HK-2 (cell line): ENCODE results near the gene RAPGEF5.

Experiments used
- DNase-seq: peaks from one replicate; pipeline ENCODE4 v3.0.0-alpha.2; 2018; ENCODE audit not compliant: unreplicated experiment

The RAPGEF5 gene

DNA sequence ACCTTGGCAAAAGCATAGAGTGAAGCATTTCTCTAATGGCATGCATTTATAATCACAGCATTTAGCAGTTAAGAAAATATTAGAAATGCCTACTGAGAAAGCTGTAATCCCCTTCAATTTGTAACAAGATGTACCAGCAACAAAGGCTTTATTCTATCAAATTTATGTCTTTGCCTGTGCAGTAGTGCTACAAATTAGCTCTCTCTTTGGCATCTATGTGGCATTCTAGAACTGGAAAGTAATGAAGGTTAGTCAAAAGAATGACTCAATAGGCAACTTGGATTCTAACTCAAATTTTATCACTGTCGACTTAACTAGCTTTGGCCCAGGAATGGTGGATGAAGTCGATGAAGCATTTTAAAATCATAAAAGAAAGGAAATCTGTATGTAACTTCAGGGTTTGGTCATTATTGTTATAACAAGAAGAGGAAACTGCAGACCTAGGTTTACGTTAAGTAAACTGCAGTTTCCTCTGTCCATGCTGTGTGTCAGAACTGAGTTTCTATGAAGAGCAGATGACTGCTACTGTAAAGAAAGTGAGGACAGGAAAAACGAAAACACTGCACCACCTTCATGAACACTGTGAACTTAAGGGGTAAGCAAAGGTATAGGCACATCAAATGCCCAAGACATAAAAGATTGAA, 140.0 kb downstream of the RAPGEF5 start:
- DNase-seq = no peak

GRCh38 chr7:22216309-22216708, 140.6 kb downstream of the RAPGEF5 start:
- no peak for DNase-seq

DNA sequence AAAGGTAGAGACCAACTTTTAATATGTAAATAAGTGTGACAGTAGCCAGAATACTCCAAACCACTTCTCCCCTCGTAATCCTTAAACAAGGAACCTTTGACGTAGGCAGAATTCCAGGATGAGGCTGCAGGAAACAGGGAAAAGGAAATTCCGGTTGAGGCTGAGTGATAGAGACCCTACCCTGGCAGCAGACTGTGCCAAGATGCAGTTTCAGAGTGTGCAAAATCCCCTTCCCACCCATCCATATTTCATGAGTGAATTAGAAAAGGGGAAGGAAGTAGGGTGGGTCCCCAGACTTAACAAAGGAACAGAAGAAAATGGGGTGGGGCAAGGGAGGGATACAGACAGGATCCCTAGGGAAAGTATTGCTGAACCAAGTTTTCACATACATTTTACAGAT, 143.0 kb downstream of the RAPGEF5 start:
- DNase-seq = no peak

GRCh38 chr7:22213081-22213480, 143.9 kb downstream of the RAPGEF5 start:
- no peak for DNase-seq

DNA sequence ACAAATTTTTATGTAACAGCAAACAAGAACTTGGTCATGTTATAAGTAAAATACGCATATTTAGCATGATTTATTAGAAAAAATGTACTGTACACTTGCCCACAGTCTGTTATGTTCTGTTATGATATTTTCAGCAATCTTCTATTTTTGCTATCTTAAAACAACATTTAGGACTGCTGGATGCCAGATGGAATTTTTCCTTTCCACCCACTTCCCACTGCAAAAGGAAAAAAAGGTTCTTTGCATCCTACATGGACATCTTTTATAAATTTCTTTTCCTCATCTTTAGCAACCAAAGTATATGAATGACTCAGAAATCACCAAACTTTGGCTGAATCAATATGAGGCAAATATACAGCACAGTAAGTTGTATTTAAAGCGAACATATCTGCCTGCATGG, 146.0 kb downstream of the RAPGEF5 start:
- DNase-seq = no peak

DNA sequence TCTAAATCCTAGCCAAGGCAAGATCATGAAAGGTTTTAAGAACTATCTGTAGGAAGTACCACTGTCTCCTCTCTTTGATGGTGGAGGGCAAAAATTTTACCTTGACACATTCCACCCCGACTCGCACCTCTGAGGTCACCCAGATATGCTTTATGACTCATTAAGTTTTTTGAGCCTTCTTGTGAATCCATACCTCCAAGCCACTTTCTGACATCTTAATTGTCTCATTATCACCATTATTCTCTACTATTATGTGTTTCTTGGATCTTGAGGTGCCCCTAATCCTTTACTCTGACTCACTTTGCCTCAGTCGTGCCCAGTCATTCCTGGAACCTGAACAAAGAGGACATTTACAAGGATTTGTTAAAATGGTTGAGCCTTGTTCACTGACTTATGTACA, 146.6 kb downstream of the RAPGEF5 start:
- DNase-seq = no peak

DNA sequence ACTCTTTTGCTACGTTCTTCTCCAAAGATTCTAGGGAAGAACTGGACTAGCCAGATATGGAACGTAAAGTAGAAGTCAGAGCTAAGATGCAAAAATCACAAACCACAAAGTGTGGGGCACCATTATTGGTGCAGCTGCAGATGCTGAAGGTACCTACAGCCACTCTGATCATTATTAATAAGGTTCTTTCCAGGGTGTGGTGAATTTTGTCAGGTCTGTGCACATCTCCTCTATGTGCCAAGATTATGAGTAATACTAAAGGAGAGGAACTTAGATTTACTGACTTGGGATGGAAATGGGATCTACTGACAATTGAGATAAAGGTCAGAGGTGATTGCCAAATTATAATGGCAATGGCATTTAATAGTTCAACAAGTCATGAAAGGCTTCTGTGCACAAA, 148.2 kb downstream of the RAPGEF5 start:
- no peak for DNase-seq

- no peak for DNase-seq
Observed at GRCh38 chr7:22207724-22208225, 149.2 kb downstream of the RAPGEF5 start.

- no peak for DNase-seq
Observed at GRCh38 chr7:22205631-22206030, 151.3 kb downstream of the RAPGEF5 start.

- DNase-seq = no peak
Observed at GRCh38 chr7:22204312-22204711, 152.6 kb downstream of the RAPGEF5 start.

GRCh38 chr7:22202141-22202540, 154.8 kb downstream of the RAPGEF5 start:
- no peak for DNase-seq

DNA sequence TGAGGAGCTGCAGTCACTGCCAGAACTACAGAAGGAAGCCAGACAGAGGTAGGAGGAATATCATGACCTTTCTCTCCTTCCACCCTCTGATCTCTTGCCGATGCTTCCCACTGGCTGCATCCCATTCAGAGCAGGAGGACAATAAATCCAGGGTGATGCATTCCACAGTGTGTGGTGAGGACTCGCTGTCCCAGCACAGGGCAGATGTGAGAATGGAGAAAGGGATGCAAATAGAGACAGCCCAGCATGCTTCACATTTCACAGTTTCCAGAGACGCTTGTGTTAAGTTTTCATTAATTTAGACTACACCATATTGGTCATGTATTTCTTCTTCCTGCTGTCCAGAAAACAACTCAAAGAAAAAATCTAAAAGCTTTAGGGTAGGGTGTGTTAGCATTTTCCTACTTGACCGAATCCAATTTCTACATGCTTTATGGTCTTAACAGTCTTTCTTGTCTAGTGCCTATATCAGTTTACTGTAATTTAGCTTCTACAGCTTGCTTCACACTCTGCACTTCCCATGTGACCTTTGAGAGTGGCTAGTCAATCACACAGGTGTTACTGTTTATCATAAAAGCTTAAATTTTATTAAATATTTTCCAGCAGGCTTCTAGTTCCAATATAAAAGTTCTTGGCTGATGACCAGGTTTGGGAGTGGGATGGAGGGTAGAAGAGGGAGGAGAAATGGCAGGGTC, 155.6 kb downstream of the RAPGEF5 start:
- no peak for DNase-seq

GRCh38 chr7:22200777-22201176, 156.2 kb downstream of the RAPGEF5 start:
- DNase-seq = no peak

GRCh38 chr7:22200238-22200637, 156.7 kb downstream of the RAPGEF5 start:
- DNase-seq = no peak

DNA sequence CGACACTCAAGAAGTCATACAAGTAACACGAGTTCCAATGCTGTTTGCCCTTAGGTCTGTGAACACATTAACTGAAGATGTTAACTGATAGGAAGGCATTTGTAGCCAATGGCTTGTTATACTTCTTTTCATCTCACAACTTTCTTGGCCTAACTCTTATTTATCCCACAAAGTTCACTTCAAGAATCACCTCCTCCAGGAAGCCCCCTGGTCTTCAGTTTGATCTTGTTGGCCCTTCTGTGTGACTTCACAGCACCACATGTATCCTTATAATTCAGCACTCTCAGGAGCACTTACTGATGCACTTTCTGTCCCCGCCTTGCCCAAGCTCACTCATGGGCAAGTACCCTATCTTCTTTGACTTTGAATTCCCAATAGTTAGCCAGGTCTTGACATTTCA, 159.6 kb downstream of the RAPGEF5 start:
- no peak for DNase-seq

DNA sequence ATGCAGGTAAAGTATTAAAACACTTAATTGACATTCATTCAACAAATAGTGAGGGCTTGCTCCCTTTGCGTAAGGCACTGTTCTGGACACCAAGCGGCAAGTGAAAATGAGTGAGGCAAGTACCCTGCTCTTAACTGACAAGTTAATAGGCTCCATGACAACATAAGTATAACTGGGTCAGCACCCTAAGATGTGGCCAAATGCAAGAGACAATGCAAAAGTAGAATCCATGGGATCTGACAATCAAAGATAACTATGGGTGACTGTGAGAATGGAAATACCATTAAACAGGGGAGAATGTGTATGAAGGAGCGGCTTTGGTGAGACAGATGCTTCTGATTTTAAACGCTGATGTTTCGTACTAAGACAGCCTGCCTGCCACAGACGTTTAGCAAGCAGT, 160.5 kb downstream of the RAPGEF5 start:
- DNase-seq = no peak

- no peak for DNase-seq
Observed at GRCh38 chr7:22195397-22196172, 161.4 kb downstream of the RAPGEF5 start.

- no peak for DNase-seq
Observed at GRCh38 chr7:22194658-22195273, 162.2 kb downstream of the RAPGEF5 start.

DNA sequence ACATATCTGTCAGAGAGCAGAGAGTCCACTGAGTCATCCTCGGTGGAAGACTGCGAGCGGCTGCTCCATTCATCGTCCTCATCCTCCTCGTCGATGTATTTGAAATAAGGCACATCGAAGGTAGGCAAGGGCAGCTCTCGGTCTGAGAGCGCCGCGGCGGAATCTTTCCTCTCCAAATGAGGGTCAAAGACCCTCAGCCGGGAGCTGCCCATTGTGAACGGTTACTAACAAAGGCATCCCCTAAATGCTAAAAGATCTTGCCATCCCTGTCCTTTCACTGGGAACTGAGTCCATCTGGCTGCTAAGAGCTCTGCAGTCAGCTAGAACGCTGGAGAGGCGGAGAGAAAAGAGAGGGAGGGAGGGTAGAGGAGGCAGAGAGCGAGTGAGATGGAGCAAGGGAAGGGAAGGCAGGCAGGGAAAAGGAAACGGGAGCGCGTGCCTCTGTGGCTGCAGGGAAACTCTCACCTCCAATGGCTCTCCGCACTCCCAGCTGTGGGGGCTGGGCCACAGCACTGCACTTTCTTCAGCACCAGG, 163.4 kb downstream of the RAPGEF5 start:
- DNase-seq = no peak

- DNase-seq = no peak
Observed at GRCh38 chr7:22192801-22193200, 164.2 kb downstream of the RAPGEF5 start.

- DNase-seq = no peak
Observed at GRCh38 chr7:22190736-22191135, 166.2 kb downstream of the RAPGEF5 start.

DNA sequence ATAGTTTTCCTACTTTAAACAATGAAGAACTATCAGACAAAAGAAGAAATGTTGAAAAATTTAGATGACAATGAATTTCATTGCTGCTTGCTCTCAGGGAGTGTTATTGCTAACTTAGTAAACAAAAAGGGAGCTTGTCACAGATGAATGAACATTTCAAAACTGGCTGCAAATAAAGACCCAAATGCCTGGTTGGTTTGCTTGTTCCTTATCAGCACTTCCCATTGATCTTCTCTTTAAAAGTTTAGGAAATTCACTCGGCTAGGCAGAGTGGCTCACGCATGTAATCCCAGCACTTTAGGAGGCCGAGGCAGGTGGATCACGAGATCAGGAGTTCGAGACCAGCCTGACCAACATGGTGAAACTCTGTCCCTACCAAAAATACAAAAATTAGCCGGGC, 167.2 kb downstream of the RAPGEF5 start:
- no peak for DNase-seq
